Stimulated activated naive CD8-positive, alpha-beta T cell treated with anti-CD3 and anti-CD28 coated beads, Interleukin-15, amount 100 ng/mL, for 72 hours (primary cell): ENCODE results near the gene SEC23IP.
"Not testable (repeated sequence)": the region's sequence is repeated elsewhere in the genome, so short reads cannot be mapped to it uniquely, and the experiment has no call there.

Source experiments
- ATAC-seq: fragments of 150-1000 bp; cut with Tn5 transposase; 2 replicates; pipeline ENCODE4 v1.10.0; 2021; ENCODE audit warnings: mild to moderate bottlenecking, moderate library complexity
- DNase-seq, 2 donors: peaks; one replicate each; pipeline ENCODE4 v3.0.0; 2021 to 2022
- H3K27ac Mint-ChIP-seq, 2 donors: one replicate each; pipeline ENCODE4 v1.8.0; 2022; ENCODE audit warnings: mild to moderate bottlenecking in 2 of 2, mixed read lengths in 2 of 2, moderate library complexity in 2 of 2
- H3K27me3 Mint-ChIP-seq: one replicate; pipeline ENCODE4 v1.8.0; 2022; ENCODE audit warnings: mixed read lengths
- H3K4me1 Mint-ChIP-seq: one replicate; pipeline ENCODE4 v1.8.0; 2022; ENCODE audit warnings: mild to moderate bottlenecking, mixed read lengths
- H3K4me3 Mint-ChIP-seq, 2 donors: one replicate each; pipeline ENCODE4 v1.8.0; 2022; ENCODE audit warnings: mild to moderate bottlenecking in 2 of 2, mixed read lengths in 2 of 2, moderate library complexity in 1 of 2
- H3K9me3 Mint-ChIP-seq, 2 donors: one replicate each; pipeline ENCODE4 v1.8.0; 2022; ENCODE audit warnings: mixed read lengths in 2 of 2

Gene SEC23IP

GRCh38 chr10:119869398-119869797 is 23.1 kb upstream of the SEC23IP start:
- Mint-ChIP-seq H3K27ac (peak overlapping the region in 1 of 2 donors; percentile 12), H3K4me3 (peak overlapping the region; percentile 41 to 49)
- not testable (repeated sequence) for ATAC-seq

GRCh38 chr10:119871881-119872609 is 20.5 kb upstream of the SEC23IP start:
- DNase-seq, result peak; percentile 59 to 61
- H3K27ac Mint-ChIP-seq, result peak overlapping the region; percentile 61 to 74
- ATAC-seq, result peak; percentile 55
- peaks cover 54% of the 10 kb centered on the region for H3K4me1 Mint-ChIP-seq
- no peaks in the 10 kb centered on the region for H3K9me3 Mint-ChIP-seq
- peak overlapping the region; percentile 86 for H3K4me3 Mint-ChIP-seq
- H3K27me3 Mint-ChIP-seq, result no peaks in the 10 kb centered on the region

More at GRCh38 chr10:119869398-119869797, 23.1 kb upstream of the SEC23IP start:
- H3K9me3 Mint-ChIP-seq, H3K27me3 Mint-ChIP-seq, DNase-seq: not testable (repeated sequence)
- H3K4me1 Mint-ChIP-seq, result peaks cover 74% of the 10 kb centered on the region

GRCh38 chr10:119872610-119872859 is 20.0 kb upstream of the SEC23IP start, which contains the start of gene MCMBP:
TSS of gene MCMBP (minus strand) at chr10:119872843. CDS start at chr10:119872584, 259 bp downstream.
- no peaks in the 10 kb centered on the region for H3K27me3 Mint-ChIP-seq
- H3K27ac Mint-ChIP-seq, result peak within 1 kb of the TSS; percentile 73 to 95
- H3K9me3 Mint-ChIP-seq, result no peaks in the 10 kb centered on the region
- H3K4me1 Mint-ChIP-seq, result peaks cover 50% of the 10 kb centered on the region
- peak within 1 kb of the TSS; percentile 86 to 88 for H3K4me3 Mint-ChIP-seq
- ATAC-seq (no peak), DNase-seq (no peak)

GRCh38 chr10:119872860-119873681 is 19.5 kb upstream of the SEC23IP start:
- ATAC-seq (peak; percentile 94), DNase-seq (peak; percentile 88 to 91)
- Mint-ChIP-seq H3K27me3 (no peaks in the 10 kb centered on the region), H3K9me3 (no peaks in the 10 kb centered on the region), H3K4me1 (peaks cover 45% of the 10 kb centered on the region), H3K27ac (peak overlapping the region; percentile 73 to 95), H3K4me3 (peak overlapping the region; percentile 84 to 88)

GRCh38 chr10:119878524-119878923 is 14.0 kb upstream of the SEC23IP start:
- peaks cover 8% of the 10 kb centered on the region for H3K4me1 Mint-ChIP-seq
- DNase-seq (no peak), ATAC-seq (no peak)
- H3K27me3 Mint-ChIP-seq, result no peaks in the 10 kb centered on the region
- no peak overlapping the region for H3K4me3 Mint-ChIP-seq
- no peaks in the 10 kb centered on the region for H3K9me3 Mint-ChIP-seq
- no peak overlapping the region for H3K27ac Mint-ChIP-seq

GRCh38 chr10:119883901-119884611 is 8.5 kb upstream of the SEC23IP start:
- H3K27ac Mint-ChIP-seq, H3K27me3 Mint-ChIP-seq, H3K4me3 Mint-ChIP-seq: not testable (repeated sequence)

GRCh38 chr10:119886070-119886469 is 6.5 kb upstream of the SEC23IP start:
- DNase-seq, H3K4me3 Mint-ChIP-seq, ATAC-seq, H3K9me3 Mint-ChIP-seq, H3K27me3 Mint-ChIP-seq, H3K4me1 Mint-ChIP-seq: not testable (repeated sequence)
- H3K27ac Mint-ChIP-seq, result peak overlapping the region in 1 of 2 donors; percentile 16

More at GRCh38 chr10:119883901-119884611, 8.5 kb upstream of the SEC23IP start:
- DNase-seq, ATAC-seq, H3K9me3 Mint-ChIP-seq, H3K4me1 Mint-ChIP-seq: not testable (repeated sequence)

GRCh38 chr10:119888715-119889114 is 3.8 kb upstream of the SEC23IP start:
- not testable (repeated sequence) for H3K27ac Mint-ChIP-seq, ATAC-seq, H3K9me3 Mint-ChIP-seq, H3K4me3 Mint-ChIP-seq, H3K27me3 Mint-ChIP-seq, DNase-seq
- peaks cover 17% of the 10 kb centered on the region for H3K4me1 Mint-ChIP-seq

GRCh38 chr10:119889201-119889600 is 3.3 kb upstream of the SEC23IP start:
- H3K27me3 Mint-ChIP-seq, H3K9me3 Mint-ChIP-seq, H3K27ac Mint-ChIP-seq, ATAC-seq, H3K4me3 Mint-ChIP-seq, DNase-seq: not testable (repeated sequence)
- peaks cover 21% of the 10 kb centered on the region for H3K4me1 Mint-ChIP-seq

- not testable (repeated sequence) for H3K4me3 Mint-ChIP-seq, DNase-seq, H3K27ac Mint-ChIP-seq, ATAC-seq, H3K9me3 Mint-ChIP-seq, H3K27me3 Mint-ChIP-seq
- peaks cover 32% of the 10 kb centered on the region for H3K4me1 Mint-ChIP-seq
Observed at GRCh38 chr10:119890307-119890706, 2.2 kb upstream of the SEC23IP start.

- peak overlapping the region; percentile 97 to 99 for H3K27ac Mint-ChIP-seq
Observed at GRCh38 chr10:119891849-119892187, 712 bp upstream of the SEC23IP start.

GRCh38 chr10:119893074-119893473 is 544 bp downstream of the SEC23IP start:
- H3K27ac Mint-ChIP-seq, result peak overlapping the region; percentile 97 to 99
- H3K27me3 Mint-ChIP-seq, result no peaks in the 10 kb centered on the region
- peak; percentile 3 for ATAC-seq
- peaks cover 0 to 5% of the 10 kb centered on the region in 2 donors for H3K9me3 Mint-ChIP-seq
- H3K4me3 Mint-ChIP-seq, result peak overlapping the region; percentile 96 to 99
- DNase-seq, result no peak
- H3K4me1 Mint-ChIP-seq, result peaks cover 52% of the 10 kb centered on the region

More at GRCh38 chr10:119891849-119892187, 712 bp upstream of the SEC23IP start:
- peak overlapping the region; percentile 96 to 99 for H3K4me3 Mint-ChIP-seq
- DNase-seq, ATAC-seq, H3K9me3 Mint-ChIP-seq, H3K27me3 Mint-ChIP-seq: not testable (repeated sequence)
- peaks cover 47% of the 10 kb centered on the region for H3K4me1 Mint-ChIP-seq

GRCh38 chr10:119893845-119894427 is 1.4 kb downstream of the SEC23IP start:
- H3K27me3 Mint-ChIP-seq, result no peaks in the 10 kb centered on the region
- DNase-seq (no peak), ATAC-seq (no peak)
- H3K27ac Mint-ChIP-seq, result peak overlapping the region; percentile 2 to 70
- peaks cover 0 to 5% of the 10 kb centered on the region in 2 donors for H3K9me3 Mint-ChIP-seq
- peaks cover 53% of the 10 kb centered on the region for H3K4me1 Mint-ChIP-seq
- H3K4me3 Mint-ChIP-seq, result peak overlapping the region; percentile 96 to 99

GRCh38 chr10:119896061-119896655 is 3.6 kb downstream of the SEC23IP start:
- H3K9me3 Mint-ChIP-seq, result no peaks in the 10 kb centered on the region
- H3K27ac Mint-ChIP-seq, result peak overlapping the region; percentile 42 to 53
- H3K27me3 Mint-ChIP-seq, result no peaks in the 10 kb centered on the region
- no peak for DNase-seq
- peaks cover 60% of the 10 kb centered on the region for H3K4me1 Mint-ChIP-seq
- ATAC-seq, result no peak
- peak overlapping the region in 1 of 2 donors; percentile 7 for H3K4me3 Mint-ChIP-seq
